ENCODE measurements around the gene NFIA. TPM values are rescaled to one million over a fixed set of nuclear protein-coding genes. Genes with fewer than 3 reads are reported as not detected.

The NFIA gene
- total RNA-seq, 2 donors from 2014 or later, result 75.3 to 81.3 TPM

DNA sequence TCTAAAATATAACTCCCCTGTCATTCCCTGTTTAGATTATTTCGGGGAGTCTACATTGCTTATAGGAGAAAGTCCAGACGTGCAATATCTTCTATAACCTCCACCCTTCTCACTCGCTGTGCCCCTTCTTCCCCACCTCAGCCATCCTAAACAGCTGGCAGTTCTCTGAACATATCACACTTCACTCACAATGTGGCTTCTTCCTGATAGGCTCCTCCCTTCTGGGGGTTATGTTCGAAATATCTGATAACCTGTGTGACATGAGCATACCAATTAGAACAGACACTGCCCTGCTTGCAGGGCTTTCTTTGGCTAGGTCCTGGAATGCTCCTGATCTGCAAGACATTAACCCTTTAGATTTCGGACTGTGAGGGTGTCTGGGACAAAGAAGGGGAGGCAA lies 274.6 kb downstream of the NFIA start:
- DNase-seq (ENCODE audit: low spot score), result no peak
- TF ChIP-seq CTCF (IDR thresholded peaks at IDR 0.05), result no peak
- peak overlapping the region; percentile 17 to 55 for H3K27ac ChIP-seq
- no peak overlapping the region for H3K4me3 ChIP-seq
- peaks cover 24% of the 10 kb centered on the region for H3K36me3 ChIP-seq
- H3K4me1 ChIP-seq, result peaks cover 0 to 33% of the 10 kb centered on the region in 2 donors
- H3K9me3 ChIP-seq, result no peaks in the 10 kb centered on the region
- no peaks in the 10 kb centered on the region for H3K27me3 ChIP-seq

DNA sequence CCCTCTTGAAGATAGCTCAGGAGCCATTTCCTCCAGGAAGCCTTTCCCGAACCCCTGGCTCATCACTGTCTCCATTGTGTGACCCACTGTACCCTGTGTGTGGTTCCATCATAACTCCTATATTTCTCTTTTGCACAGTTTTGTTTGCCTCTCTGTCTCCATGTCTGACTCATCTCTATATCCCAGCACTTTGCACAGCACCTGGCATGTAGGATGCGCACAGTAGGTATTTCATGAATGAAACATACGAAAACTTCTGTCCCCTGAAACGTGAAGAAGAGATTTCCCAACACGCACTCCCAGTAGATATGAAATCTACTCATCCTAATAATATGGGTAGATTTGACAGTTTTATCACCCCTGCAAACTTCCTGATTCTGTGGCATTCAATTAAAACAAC lies 275.2 kb downstream of the NFIA start:
- H3K36me3 ChIP-seq, result peaks cover 22% of the 10 kb centered on the region
- TF ChIP-seq CTCF (IDR thresholded peaks at IDR 0.05), result no peak
- H3K4me3 ChIP-seq, result no peak overlapping the region
- no peaks in the 10 kb centered on the region for H3K9me3 ChIP-seq
- no peak for DNase-seq (ENCODE audit: low spot score)
- H3K4me1 ChIP-seq, result peaks cover 0 to 33% of the 10 kb centered on the region in 2 donors
- no peaks in the 10 kb centered on the region for H3K27me3 ChIP-seq
- peak overlapping the region in 1 of 2 donors; percentile 55 for H3K27ac ChIP-seq

- H3K9me3 ChIP-seq, result no peaks in the 10 kb centered on the region
- H3K27ac ChIP-seq, result no peak overlapping the region
- no peak overlapping the region for H3K4me3 ChIP-seq
- no peak for DNase-seq (ENCODE audit: low spot score)
- peaks cover 15% of the 10 kb centered on the region for H3K36me3 ChIP-seq
- no peak for TF ChIP-seq CTCF (IDR thresholded peaks at IDR 0.05)
- peaks cover 0 to 28% of the 10 kb centered on the region in 2 donors for H3K4me1 ChIP-seq
- no peaks in the 10 kb centered on the region for H3K27me3 ChIP-seq
Observed at GRCh38 chr1:61358770-61359455, 276.6 kb downstream of the NFIA start.

GRCh38 chr1:61361931-61362330 lies 279.6 kb downstream of the NFIA start:
- TF ChIP-seq CTCF (IDR thresholded peaks at IDR 0.05), result no peak
- Histone ChIP-seq H3K36me3 (peaks cover 15% of the 10 kb centered on the region), H3K9me3 (no peaks in the 10 kb centered on the region), H3K4me1 (peaks cover 0 to 24% of the 10 kb centered on the region in 2 donors), H3K27ac (peak overlapping the region; percentile 45 to 56), H3K4me3 (no peak overlapping the region), H3K27me3 (no peaks in the 10 kb centered on the region)
- no peak for DNase-seq (ENCODE audit: low spot score)

GRCh38 chr1:61362351-61362750 lies 280.0 kb downstream of the NFIA start:
- no peak for TF ChIP-seq CTCF (IDR thresholded peaks at IDR 0.05)
- Histone ChIP-seq H3K27me3 (no peaks in the 10 kb centered on the region), H3K4me3 (no peak overlapping the region), H3K36me3 (peaks cover 15% of the 10 kb centered on the region), H3K9me3 (no peaks in the 10 kb centered on the region), H3K4me1 (peaks cover 0 to 19% of the 10 kb centered on the region in 2 donors), H3K27ac (peak overlapping the region; percentile 45 to 56)
- DNase-seq (ENCODE audit: low spot score), result no peak

- Histone ChIP-seq H3K9me3 (no peaks in the 10 kb centered on the region), H3K36me3 (no peaks in the 10 kb centered on the region), H3K4me3 (no peak overlapping the region), H3K4me1 (peaks cover 0 to 16% of the 10 kb centered on the region in 2 donors), H3K27ac (peak overlapping the region in 1 of 2 donors; percentile 69), H3K27me3 (no peaks in the 10 kb centered on the region)
- no peak for DNase-seq (ENCODE audit: low spot score)
- TF ChIP-seq CTCF (IDR thresholded peaks at IDR 0.05), result no peak
Observed at GRCh38 chr1:61368366-61368765, 286.0 kb downstream of the NFIA start.
